Measurements from ENCODE around the gene TNRC6C. TPM values are rescaled to one million over a fixed set of nuclear protein-coding genes. Genes with fewer than 3 reads are reported as not detected.
"Not testable (repeated sequence)": the region's sequence is repeated elsewhere in the genome, so short reads cannot be mapped to it uniquely, and the experiment has no call there.

TNRC6C gene
- total RNA-seq, 4 donors from 2014 or later: 15.8 to 30.3 (median 27.7) TPM

GRCh38 chr17:77930780-77931768 is 27.4 kb upstream of the TNRC6C start:
- TF ChIP-seq CTCF (IDR thresholded peaks at IDR 0.05): no peak
- no peak for TF ChIP-seq POLR2A (IDR thresholded peaks at IDR 0.05)
- no peaks in the 10 kb centered on the region for H3K9me3 ChIP-seq
- no peaks in the 10 kb centered on the region for H3K4me1 ChIP-seq
- H3K27me3 ChIP-seq: no peaks in the 10 kb centered on the region
- ATAC-seq: no peak
- H3K36me3 ChIP-seq: no peaks in the 10 kb centered on the region
- 61 to 85% methylated on average over 7 to 10 of the region's 24 CpGs for WGBS, 2 donors (ENCODE audit: low coverage in 1 of 2)
- no peak overlapping the region for H3K27ac ChIP-seq
- H3K4me3 ChIP-seq: no peak overlapping the region

GRCh38 chr17:77933777-77934398 is 24.6 kb upstream of the TNRC6C start:
- Histone ChIP-seq H3K4me1 (no peaks in the 10 kb centered on the region), H3K27ac (no peak overlapping the region), H3K36me3 (no peaks in the 10 kb centered on the region), H3K4me3 (no peak overlapping the region), H3K9me3 (no peaks in the 10 kb centered on the region), H3K27me3 (peaks cover 5% of the 10 kb centered on the region)
- ATAC-seq: no peak
- 79 to 82% methylated on average over 2 to 4 of the region's 6 CpGs for WGBS, 2 donors (ENCODE audit: low coverage in 1 of 2)
- no peak for TF ChIP-seq POLR2AphosphoS5 (IDR thresholded peaks at IDR 0.05)
- TF ChIP-seq POLR2A (IDR thresholded peaks at IDR 0.05): no peak
- TF ChIP-seq CTCF (IDR thresholded peaks at IDR 0.05): no peak
- TF ChIP-seq EP300 (IDR thresholded peaks at IDR 0.05): no peak

DNA sequence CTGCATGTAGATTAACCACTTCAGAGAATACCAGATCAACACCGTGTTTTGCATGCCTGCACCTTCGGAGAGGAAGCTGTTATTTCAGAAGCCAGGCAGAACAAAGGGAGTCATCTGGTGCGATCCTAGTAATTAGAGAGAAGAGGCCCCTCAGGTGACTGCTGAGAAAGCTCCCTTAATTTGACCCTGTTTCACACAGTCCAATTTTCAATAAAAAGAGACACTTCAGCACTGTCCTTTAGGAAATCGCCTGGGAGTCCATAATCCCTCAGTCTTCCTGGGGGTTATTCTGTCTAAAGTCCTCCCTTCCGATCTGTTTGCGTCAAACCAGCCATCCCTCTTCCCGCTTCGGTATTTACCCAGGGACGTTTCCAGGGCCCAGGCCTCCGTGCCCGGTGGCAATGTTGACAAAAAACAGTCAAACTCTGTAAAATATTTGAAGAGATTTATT is 23.4 kb upstream of the TNRC6C start:
- H3K4me1 ChIP-seq: no peaks in the 10 kb centered on the region
- ATAC-seq: no peak
- no peaks in the 10 kb centered on the region for H3K36me3 ChIP-seq
- no peaks in the 10 kb centered on the region for H3K9me3 ChIP-seq
- no peak overlapping the region for H3K4me3 ChIP-seq
- TF ChIP-seq CTCF (IDR thresholded peaks at IDR 0.05) (no peak), POLR2AphosphoS5 (IDR thresholded peaks at IDR 0.05) (no peak), POLR2A (IDR thresholded peaks at IDR 0.05) (no peak), EP300 (IDR thresholded peaks at IDR 0.05) (no peak)
- peaks cover 5% of the 10 kb centered on the region for H3K27me3 ChIP-seq
- no peak overlapping the region for H3K27ac ChIP-seq
- WGBS, 2 donors (ENCODE audit: low coverage in 1 of 2): 72 to 75% methylated on average over 2 to 11 of the region's 11 CpGs

GRCh38 chr17:77935744-77936143 is 22.8 kb upstream of the TNRC6C start:
- not testable (repeated sequence) for H3K9me3 ChIP-seq, H3K36me3 ChIP-seq, H3K27ac ChIP-seq, H3K4me1 ChIP-seq, H3K4me3 ChIP-seq, ATAC-seq, H3K27me3 ChIP-seq
- WGBS, 2 donors (ENCODE audit: low coverage in 1 of 2): 25 to 53% methylated on average over 4 of the region's 6 CpGs

DNA sequence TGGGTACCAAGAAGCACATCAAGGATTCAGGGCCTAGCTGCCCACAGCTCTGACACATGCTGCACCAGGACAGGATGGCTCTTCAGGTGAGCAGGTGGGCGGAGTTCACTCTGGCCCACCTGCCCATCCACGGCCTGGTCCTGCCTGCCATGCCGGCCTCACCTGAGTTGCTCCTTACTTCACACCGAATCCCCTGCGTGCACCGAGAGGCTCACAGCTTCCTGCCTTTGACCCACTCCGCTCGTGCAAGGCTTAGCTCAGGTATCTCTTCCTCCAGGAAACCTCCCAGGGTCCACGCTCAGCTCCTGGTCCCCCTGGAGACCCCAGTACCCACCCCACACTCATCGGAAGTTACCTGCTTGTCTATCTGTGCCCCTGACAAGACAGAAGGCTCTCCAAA is 21.6 kb upstream of the TNRC6C start:
- TF ChIP-seq EP300 (IDR thresholded peaks at IDR 0.05): no peak
- no peak for ATAC-seq
- Histone ChIP-seq H3K36me3 (no peaks in the 10 kb centered on the region), H3K4me3 (no peak overlapping the region), H3K9me3 (no peaks in the 10 kb centered on the region), H3K27me3 (peaks cover 5% of the 10 kb centered on the region), H3K4me1 (no peaks in the 10 kb centered on the region), H3K27ac (no peak overlapping the region)
- WGBS, 2 donors (ENCODE audit: low coverage in 1 of 2): 88 to 97% methylated on average over 5 to 7 of the region's 10 CpGs

DNA sequence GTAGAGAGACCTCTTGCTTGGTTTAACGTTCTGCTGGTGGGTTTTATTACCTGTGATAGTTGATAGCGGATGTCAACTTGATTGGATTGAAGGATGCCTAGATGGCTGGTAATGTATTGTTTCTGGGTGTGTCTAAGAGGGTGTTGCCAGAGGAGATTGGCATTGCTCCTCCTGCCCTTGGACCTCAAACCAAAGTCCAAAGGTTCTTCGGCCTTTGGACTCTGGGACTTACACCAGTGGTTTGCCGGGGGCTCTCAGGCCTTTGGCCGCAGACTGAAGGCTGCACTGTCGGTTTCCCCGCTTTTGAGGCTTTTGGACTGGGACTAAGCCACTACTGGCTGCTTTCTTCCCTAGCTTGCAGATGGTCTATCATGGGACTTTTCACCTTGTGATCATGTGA is 17.5 kb upstream of the TNRC6C start:
- peaks cover 5% of the 10 kb centered on the region for H3K27me3 ChIP-seq
- no peak overlapping the region for H3K4me3 ChIP-seq
- H3K36me3 ChIP-seq: no peaks in the 10 kb centered on the region
- TF ChIP-seq CTCF (IDR thresholded peaks at IDR 0.05): no peak
- no peak for TF ChIP-seq POLR2AphosphoS5 (IDR thresholded peaks at IDR 0.05)
- no peak for TF ChIP-seq EP300 (IDR thresholded peaks at IDR 0.05)
- TF ChIP-seq POLR2A (IDR thresholded peaks at IDR 0.05): no peak
- ATAC-seq: no peak
- H3K9me3 ChIP-seq: no peaks in the 10 kb centered on the region
- no peak overlapping the region for H3K27ac ChIP-seq
- no peaks in the 10 kb centered on the region for H3K4me1 ChIP-seq
- 88% methylated on average over 5 of the region's 7 CpGs; no CpG with 5 or more reads in 1 of the 2 donors for WGBS, 2 donors (ENCODE audit: low coverage in 1 of 2)
